Liver (tissue), 9 donors: ENCODE results near the gene XPO5. TPM values are rescaled to one million over a fixed set of nuclear protein-coding genes. Genes with fewer than 3 reads are reported as not detected.

ENCODE experiments used
- DNase-seq: peaks from one replicate; pipeline ENCODE4 v3.0.0-alpha.2; 2017; ENCODE audit warnings: low spot score
- H3K27ac ChIP-seq, 2 donors: one replicate each; pipeline ENCODE4 v1.7.0; 2013; ENCODE audit warnings: inconsistent platforms in 2 of 2, low read length in 2 of 2, control low read depth in 1 of 2, low read depth in 1 of 2, mild to moderate bottlenecking in 1 of 2
- H3K27me3 ChIP-seq, 4 donors: one replicate each; pipeline versions ENCODE4 v1.6.1 to v1.7.0; 2013; ENCODE audit warnings: low read length in 3 of 4, inconsistent platforms in 1 of 4, mild to moderate bottlenecking in 1 of 4, moderate library complexity in 1 of 4; ENCODE audit not compliant: control insufficient read depth in 4 of 4, insufficient read depth in 4 of 4
- H3K36me3 ChIP-seq, 4 donors: one replicate each; pipeline versions ENCODE4 v1.6.1 to v1.7.0; 2013; ENCODE audit warnings: low read length in 3 of 4, mild to moderate bottlenecking in 3 of 4, low read depth in 1 of 4, moderate library complexity in 1 of 4; ENCODE audit not compliant: control insufficient read depth in 4 of 4, insufficient read depth in 3 of 4
- H3K4me1 ChIP-seq, 4 donors: one replicate each; pipeline versions ENCODE4 v1.6.1 to v1.7.0; 2013; ENCODE audit warnings: low read length in 3 of 4, mild to moderate bottlenecking in 3 of 4, moderate library complexity in 1 of 4; ENCODE audit not compliant: control insufficient read depth in 4 of 4, insufficient read depth in 4 of 4
- H3K4me3 ChIP-seq, 3 donors: one replicate each; pipeline versions ENCODE4 v1.6.1 to v1.7.0; 2013; ENCODE audit warnings: low read length in 3 of 3, control low read depth in 1 of 3, low read depth in 1 of 3, mild to moderate bottlenecking in 1 of 3
- H3K9ac ChIP-seq, 2 donors: one replicate each; pipeline ENCODE4 v1.7.0; 2013; ENCODE audit warnings: low read length in 2 of 2, mild to moderate bottlenecking in 2 of 2, moderate library complexity in 2 of 2, control low read depth in 1 of 2, low read depth in 1 of 2
- H3K9me3 ChIP-seq, 4 donors: one replicate each; pipeline versions ENCODE4 v1.6.1 to v1.7.0; 2013; ENCODE audit warnings: low read length in 3 of 4; ENCODE audit not compliant: control insufficient read depth in 4 of 4
- ATF3 ChIP-seq: IDR thresholded peaks from 2 replicates; pipeline ENCODE4 v1.6.1; 2016; ENCODE audit warnings: antibody characterized with exemption
- CTCF ChIP-seq: fragments of 150-350 bp; IDR thresholded peaks from 2 replicates; pipeline ENCODE4 v1.5.1; 2017; ENCODE audit warnings: improper control_type of control experiment, low read depth, low read length; ENCODE audit not compliant: missing input control
- EGR1 ChIP-seq, 2 donors: IDR thresholded peaks; 2 replicates each; pipeline ENCODE4 v1.6.1; 2016 to 2018; ENCODE audit warnings: antibody characterized with exemption in 2 of 2, low read depth in 2 of 2
- FOXA1 ChIP-seq: IDR thresholded peaks from 2 replicates; pipeline ENCODE4 v1.6.1; 2016; ENCODE audit warnings: antibody characterized with exemption
- GABPA ChIP-seq, 2 donors: IDR thresholded peaks in 1 of 2; conservative IDR thresholded peaks in 1 of 2; 2 replicates each; pipeline ENCODE4 v1.6.1; 2016; ENCODE audit warnings: antibody characterized with exemption in 2 of 2, mild to moderate bottlenecking in 1 of 2, moderate library complexity in 1 of 2
- HNF4A ChIP-seq, 2 donors: conservative IDR thresholded peaks; 2 replicates each; pipeline ENCODE4 v1.6.1; 2016; ENCODE audit warnings: antibody characterized with exemption in 2 of 2, mild to moderate bottlenecking in 2 of 2
- HNF4G ChIP-seq: IDR thresholded peaks from 2 replicates; pipeline ENCODE4 v1.6.1; 2016; ENCODE audit warnings: antibody characterized with exemption
- JUND ChIP-seq, 2 donors: IDR thresholded peaks; 2 replicates each; pipeline ENCODE4 v1.6.1; 2016; ENCODE audit warnings: antibody characterized with exemption in 2 of 2
- MAX ChIP-seq: IDR thresholded peaks from 2 replicates; pipeline ENCODE4 v1.6.1; 2016; ENCODE audit warnings: antibody characterized with exemption
- NR2F2 ChIP-seq: IDR thresholded peaks from 2 replicates; pipeline ENCODE4 v1.6.1; 2016; ENCODE audit warnings: antibody characterized with exemption
- RAD21 ChIP-seq, 2 donors: IDR thresholded peaks; 2 replicates each; pipeline ENCODE4 v1.6.1; 2016; ENCODE audit warnings: antibody characterized with exemption in 2 of 2, mild to moderate bottlenecking in 2 of 2
- REST ChIP-seq: IDR thresholded peaks from 2 replicates; pipeline ENCODE4 v1.6.1; 2016; ENCODE audit warnings: antibody characterized with exemption, mild to moderate bottlenecking
- SP1 ChIP-seq: IDR thresholded peaks from 2 replicates; pipeline ENCODE4 v1.6.1; 2018; ENCODE audit warnings: antibody characterized with exemption, mild to moderate bottlenecking
- TAF1 ChIP-seq: conservative IDR thresholded peaks from 2 replicates; pipeline ENCODE4 v1.6.1; 2016; ENCODE audit warnings: antibody characterized with exemption, mild to moderate bottlenecking
- ZBTB33 ChIP-seq: IDR thresholded peaks from 2 replicates; pipeline ENCODE4 v1.6.1; 2016; ENCODE audit warnings: antibody characterized with exemption
- WGBS: extraction: QIAGEN DNeasy Blood & Tissue Kit; methylation state at CpG from one replicate; pipeline ENCODE4 v1.1.7; 2013; 5-methylcytosine and 5-hydroxymethylcytosine counted together
- polyA plus RNA-seq, 2 donors: library from polyadenylated mRNA; stranded (reverse) in 1 of 2; unstranded in 1 of 2; fragments of 200-250 nt in 1 of 2; fragments of >200 nt in 1 of 2; fragmentation: Nextera tagmentation in 1 of 2; extraction: Ambion mirVana in 1 of 2; gene quantifications; one replicate each; pipeline versions ENCODE4 v1.2.1 to v1.2.3, GENCODE V29; 2013 to 2015
- total RNA-seq, 2 donors: library from RNA; depleted of rRNA; stranded (reverse); fragments of >200 nt; gene quantifications; one replicate each; pipeline ENCODE4 v1.2.3, GENCODE V29; 2014
- donor health status: healthy.
- donor health status: healthy.
- donor health status: healthy.
- donor health status: healthy.
- donor health status: healthy.

XPO5 gene
- total and polyA plus RNA-seq, 4 donors: 6.1 to 15.8 (median 9.8) TPM

- WGBS: 69% methylated on average over 1 of the region's 1 CpG
- no peak overlapping the region for H3K27ac ChIP-seq
- no peaks in the 10 kb centered on the region for H3K9me3 ChIP-seq
- H3K27me3 ChIP-seq: no peaks in the 10 kb centered on the region
- DNase-seq: no peak
- no peak overlapping the region for H3K9ac ChIP-seq
- TF ChIP-seq RAD21 (IDR thresholded peaks at IDR 0.05): no peak
- H3K4me3 ChIP-seq: no peak overlapping the region
- H3K4me1 ChIP-seq: no peaks in the 10 kb centered on the region
- peaks cover 6 to 20% (median 15%) of the 10 kb centered on the region in 4 donors for H3K36me3 ChIP-seq
Observed at GRCh38 chr6:43608807-43609206, 33.0 kb upstream of the XPO5 start.

GRCh38 chr6:43608310-43608763, 32.5 kb upstream of the XPO5 start:
- H3K27ac ChIP-seq: no peak overlapping the region
- H3K27me3 ChIP-seq: no peaks in the 10 kb centered on the region
- H3K9me3 ChIP-seq: no peaks in the 10 kb centered on the region
- peaks cover 4 to 16% (median 13%) of the 10 kb centered on the region in 4 donors for H3K36me3 ChIP-seq
- DNase-seq: peak; percentile 75
- H3K4me1 ChIP-seq: no peaks in the 10 kb centered on the region
- 9% methylated on average over 5 of the region's 5 CpGs for WGBS
- H3K9ac ChIP-seq: no peak overlapping the region
- H3K4me3 ChIP-seq: no peak overlapping the region
- TF ChIP-seq CTCF (peak; percentile 76), MAX (no peak), FOXA1 (no peak), ZBTB33 (no peak), REST (no peak), JUND (IDR thresholded peaks at IDR 0.05) (no peak), GABPA (IDR thresholded peaks at IDR 0.05 in 1 of 2, conservative IDR thresholded peaks at IDR 0.05 in 1 of 2) (no peak), ATF3 (no peak), SP1 (no peak), RAD21 (IDR thresholded peaks at IDR 0.05) (peak; percentile 71 to 83), TAF1 (no peak), EGR1 (IDR thresholded peaks at IDR 0.05; ENCODE audit: low read depth in 2 of 2) (no peak), NR2F2 (no peak), HNF4G (no peak), HNF4A (conservative IDR thresholded peaks at IDR 0.05) (no peak)
